ENCODE results near the gene TMEM59L. TPM values are rescaled to one million over a fixed set of nuclear protein-coding genes. Genes with fewer than 3 reads are reported as not detected.

TMEM59L gene
- total and polyA plus RNA-seq, 9 of the 15 experiments (the other 6 are each of a cell fraction or from before 2014, with no cell fraction given): 0.37 TPM; not detected in 8

DNA sequence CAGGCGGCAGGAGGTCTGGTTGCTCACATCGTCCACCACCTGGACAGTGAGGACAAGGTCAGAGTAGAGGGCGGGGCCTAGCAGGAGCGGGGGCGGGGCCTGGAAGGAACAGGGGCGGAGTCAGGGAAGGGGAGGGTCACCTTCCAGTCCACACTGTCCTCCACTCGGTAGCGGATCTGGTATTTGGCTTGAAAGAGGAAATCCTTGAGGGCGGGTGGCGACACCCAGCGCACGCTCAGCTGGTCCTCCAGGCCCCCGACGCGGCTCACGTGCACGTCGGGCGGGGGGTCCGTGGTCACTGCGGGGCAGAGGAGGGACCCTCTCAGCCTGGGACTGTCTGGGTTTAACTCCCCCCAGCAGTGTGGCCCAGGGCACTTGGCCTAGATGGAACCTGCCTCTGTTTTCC, 15.9 kb upstream of the TMEM59L start (continued):
- TF ChIP-seq, protein P1, sequence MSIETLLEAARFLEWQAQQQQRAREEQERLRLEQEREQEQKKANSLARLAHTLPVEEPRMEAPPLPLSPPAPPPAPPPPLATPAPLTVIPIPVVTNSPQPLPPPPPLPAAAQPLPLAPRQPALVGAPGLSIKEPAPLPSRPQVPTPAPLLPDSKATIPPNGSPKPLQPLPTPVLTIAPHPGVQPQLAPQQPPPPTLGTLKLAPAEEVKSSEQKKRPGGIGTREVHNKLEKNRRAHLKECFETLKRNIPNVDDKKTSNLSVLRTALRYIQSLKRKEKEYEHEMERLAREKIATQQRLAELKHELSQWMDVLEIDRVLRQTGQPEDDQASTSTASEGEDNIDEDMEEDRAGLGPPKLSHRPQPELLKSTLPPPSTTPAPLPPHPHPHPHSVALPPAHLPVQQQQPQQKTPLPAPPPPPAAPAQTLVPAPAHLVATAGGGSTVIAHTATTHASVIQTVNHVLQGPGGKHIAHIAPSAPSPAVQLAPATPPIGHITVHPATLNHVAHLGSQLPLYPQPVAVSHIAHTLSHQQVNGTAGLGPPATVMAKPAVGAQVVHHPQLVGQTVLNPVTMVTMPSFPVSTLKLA (conservative IDR thresholded peaks at IDR 0.05): peak in 1 of 2 experiments; percentile 63; a peak in 2 of 4 replicates
- TF ChIP-seq DMBX1 (CRISPR knock-in tag; IDR thresholded peaks at IDR 0.05; ENCODE audit: borderline replicate concordance) (no peak), ESRRA (IDR thresholded peaks at IDR 0.05; ENCODE audit: borderline replicate concordance, low read depth) (peak; percentile 87), ZNF347 (CRISPR knock-in tag; IDR thresholded peaks at IDR 0.05; ENCODE audit: low read depth) (no peak), TRIM24 (IDR thresholded peaks at IDR 0.05) (0 out of 4 replicates have a peak, but pooled peaks of 1 of the 2 experiments have one; percentile 23), NFRKB (IDR thresholded peaks at IDR 0.05; ENCODE audit: low read depth) (no peak), SMARCB1 (IDR thresholded peaks at IDR 0.05; ENCODE audit: insufficient read length, low read depth) (no peak), ARID1B (IDR thresholded peaks at IDR 0.05) (no peak), NCOA2 (IDR thresholded peaks at IDR 0.05; ENCODE audit: partially characterized antibody in 2 of 2) (no peak), L3MBTL2 (IDR thresholded peaks at IDR 0.05) (peak; percentile 89), CREM (IDR thresholded peaks at IDR 0.05; ENCODE audit: low read depth) (0 out of 2 replicates have a peak, but pooled peaks have one; percentile 18), KLF6 (CRISPR knock-in tag; IDR thresholded peaks at IDR 0.05; ENCODE audit: borderline replicate concordance) (no peak)
- TF ChIP-seq, protein P2, sequence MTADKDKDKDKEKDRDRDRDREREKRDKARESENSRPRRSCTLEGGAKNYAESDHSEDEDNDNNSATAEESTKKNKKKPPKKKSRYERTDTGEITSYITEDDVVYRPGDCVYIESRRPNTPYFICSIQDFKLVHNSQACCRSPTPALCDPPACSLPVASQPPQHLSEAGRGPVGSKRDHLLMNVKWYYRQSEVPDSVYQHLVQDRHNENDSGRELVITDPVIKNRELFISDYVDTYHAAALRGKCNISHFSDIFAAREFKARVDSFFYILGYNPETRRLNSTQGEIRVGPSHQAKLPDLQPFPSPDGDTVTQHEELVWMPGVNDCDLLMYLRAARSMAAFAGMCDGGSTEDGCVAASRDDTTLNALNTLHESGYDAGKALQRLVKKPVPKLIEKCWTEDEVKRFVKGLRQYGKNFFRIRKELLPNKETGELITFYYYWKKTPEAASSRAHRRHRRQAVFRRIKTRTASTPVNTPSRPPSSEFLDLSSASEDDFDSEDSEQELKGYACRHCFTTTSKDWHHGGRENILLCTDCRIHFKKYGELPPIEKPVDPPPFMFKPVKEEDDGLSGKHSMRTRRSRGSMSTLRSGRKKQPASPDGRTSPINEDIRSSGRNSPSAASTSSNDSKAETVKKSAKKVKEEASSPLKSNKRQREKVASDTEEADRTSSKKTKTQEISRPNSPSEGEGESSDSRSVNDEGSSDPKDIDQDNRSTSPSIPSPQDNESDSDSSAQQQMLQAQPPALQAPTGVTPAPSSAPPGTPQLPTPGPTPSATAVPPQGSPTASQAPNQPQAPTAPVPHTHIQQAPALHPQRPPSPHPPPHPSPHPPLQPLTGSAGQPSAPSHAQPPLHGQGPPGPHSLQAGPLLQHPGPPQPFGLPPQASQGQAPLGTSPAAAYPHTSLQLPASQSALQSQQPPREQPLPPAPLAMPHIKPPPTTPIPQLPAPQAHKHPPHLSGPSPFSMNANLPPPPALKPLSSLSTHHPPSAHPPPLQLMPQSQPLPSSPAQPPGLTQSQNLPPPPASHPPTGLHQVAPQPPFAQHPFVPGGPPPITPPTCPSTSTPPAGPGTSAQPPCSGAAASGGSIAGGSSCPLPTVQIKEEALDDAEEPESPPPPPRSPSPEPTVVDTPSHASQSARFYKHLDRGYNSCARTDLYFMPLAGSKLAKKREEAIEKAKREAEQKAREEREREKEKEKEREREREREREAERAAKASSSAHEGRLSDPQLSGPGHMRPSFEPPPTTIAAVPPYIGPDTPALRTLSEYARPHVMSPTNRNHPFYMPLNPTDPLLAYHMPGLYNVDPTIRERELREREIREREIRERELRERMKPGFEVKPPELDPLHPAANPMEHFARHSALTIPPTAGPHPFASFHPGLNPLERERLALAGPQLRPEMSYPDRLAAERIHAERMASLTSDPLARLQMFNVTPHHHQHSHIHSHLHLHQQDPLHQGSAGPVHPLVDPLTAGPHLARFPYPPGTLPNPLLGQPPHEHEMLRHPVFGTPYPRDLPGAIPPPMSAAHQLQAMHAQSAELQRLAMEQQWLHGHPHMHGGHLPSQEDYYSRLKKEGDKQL (CRISPR knock-in tag; IDR thresholded peaks at IDR 0.05; ENCODE audit: borderline replicate concordance): no peak
- TF ChIP-seq, protein P3, sequence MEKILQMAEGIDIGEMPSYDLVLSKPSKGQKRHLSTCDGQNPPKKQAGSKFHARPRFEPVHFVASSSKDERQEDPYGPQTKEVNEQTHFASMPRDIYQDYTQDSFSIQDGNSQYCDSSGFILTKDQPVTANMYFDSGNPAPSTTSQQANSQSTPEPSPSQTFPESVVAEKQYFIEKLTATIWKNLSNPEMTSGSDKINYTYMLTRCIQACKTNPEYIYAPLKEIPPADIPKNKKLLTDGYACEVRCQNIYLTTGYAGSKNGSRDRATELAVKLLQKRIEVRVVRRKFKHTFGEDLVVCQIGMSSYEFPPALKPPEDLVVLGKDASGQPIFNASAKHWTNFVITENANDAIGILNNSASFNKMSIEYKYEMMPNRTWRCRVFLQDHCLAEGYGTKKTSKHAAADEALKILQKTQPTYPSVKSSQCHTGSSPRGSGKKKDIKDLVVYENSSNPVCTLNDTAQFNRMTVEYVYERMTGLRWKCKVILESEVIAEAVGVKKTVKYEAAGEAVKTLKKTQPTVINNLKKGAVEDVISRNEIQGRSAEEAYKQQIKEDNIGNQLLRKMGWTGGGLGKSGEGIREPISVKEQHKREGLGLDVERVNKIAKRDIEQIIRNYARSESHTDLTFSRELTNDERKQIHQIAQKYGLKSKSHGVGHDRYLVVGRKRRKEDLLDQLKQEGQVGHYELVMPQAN (IDR thresholded peaks at IDR 0.05; ENCODE audit: borderline replicate concordance): no peak
